Measurements from ENCODE around the gene STK39.

STK39 gene

GRCh38 chr2:167940346-167940725 is 307.1 kb downstream of the STK39 start:
- in situ Hi-C loops (cut with MboI; ENCODE audit: low sequenced_read_pairs), result no loop called here

GRCh38 chr2:167939514-167940345 is 307.7 kb downstream of the STK39 start:
- in situ Hi-C loops (cut with MboI; ENCODE audit: low sequenced_read_pairs), result no loop called here

- in situ Hi-C loops (cut with MboI; ENCODE audit: low sequenced_read_pairs), result no loop called here
Measured at GRCh38 chr2:167937403-167937802, 310.0 kb downstream of the STK39 start.

GRCh38 chr2:167935803-167936110 is 311.6 kb downstream of the STK39 start:
- in situ Hi-C loops (cut with MboI; ENCODE audit: low sequenced_read_pairs), result no loop called here

GRCh38 chr2:167933097-167933814 is 314.1 kb downstream of the STK39 start:
- in situ Hi-C loops (cut with MboI; ENCODE audit: low sequenced_read_pairs), result no loop called here

GRCh38 chr2:167932123-167932693 is 315.2 kb downstream of the STK39 start:
- in situ Hi-C loops (cut with MboI; ENCODE audit: low sequenced_read_pairs), result no loop called here

- in situ Hi-C loops (cut with MboI; ENCODE audit: low sequenced_read_pairs), result no loop called here
Measured at GRCh38 chr2:167929484-167929883, 317.9 kb downstream of the STK39 start.

- in situ Hi-C loops (cut with MboI; ENCODE audit: low sequenced_read_pairs), result no loop called here
Measured at GRCh38 chr2:167928434-167928833, 319.0 kb downstream of the STK39 start.

GRCh38 chr2:167925758-167926157 is 321.6 kb downstream of the STK39 start:
- in situ Hi-C loops (cut with MboI; ENCODE audit: low sequenced_read_pairs), result no loop called here

- in situ Hi-C loops (cut with MboI; ENCODE audit: low sequenced_read_pairs), result no loop called here
Measured at GRCh38 chr2:167924556-167924955, 322.8 kb downstream of the STK39 start.

- in situ Hi-C loops (cut with MboI; ENCODE audit: low sequenced_read_pairs), result no loop called here
Measured at GRCh38 chr2:167916756-167917155, 330.6 kb downstream of the STK39 start.

- in situ Hi-C loops (cut with MboI; ENCODE audit: low sequenced_read_pairs), result no loop called here
Measured at GRCh38 chr2:167914969-167915368, 332.4 kb downstream of the STK39 start.

- in situ Hi-C loops (cut with MboI; ENCODE audit: low sequenced_read_pairs), result no loop called here
Measured at GRCh38 chr2:167908786-167909185, 338.6 kb downstream of the STK39 start.

- in situ Hi-C loops (cut with MboI; ENCODE audit: low sequenced_read_pairs), result no loop called here
Measured at GRCh38 chr2:167905668-167906067, 341.7 kb downstream of the STK39 start.
